Lower leg skin (tissue), 4 donors: ENCODE data around the gene CRYBG2. TPM values are rescaled to one million over a fixed set of nuclear protein-coding genes. Genes with fewer than 3 reads are reported as not detected.

Experiments used
- DNase-seq, 2 donors: peaks; one replicate each; pipeline ENCODE4 v3.0.0-alpha.2; 2019; ENCODE audit warnings: low spot score in 2 of 2
- H3K4me3 ChIP-seq: fragments of 200-600 bp; sonication (generic); 2 replicates; pipeline ENCODE4 v1.5.1; 2017; ENCODE audit warnings: mild to moderate bottlenecking, low read depth; ENCODE audit not compliant: poor library complexity, severe bottlenecking
- CTCF ChIP-seq, 3 donors: fragments of 450-650 bp; IDR thresholded peaks; one replicate each; pipeline ENCODE4 v1.5.1; 2016; ENCODE audit warnings: antibody characterized with exemption in 3 of 3, mild to moderate bottlenecking in 3 of 3, moderate library complexity in 2 of 3
- POLR2A ChIP-seq, 2 donors: fragments of 450-650 bp; IDR thresholded peaks; one replicate each; pipeline ENCODE4 v1.6.1; 2016 to 2017; ENCODE audit warnings: antibody characterized with exemption in 2 of 2, mild to moderate bottlenecking in 1 of 2, moderate library complexity in 1 of 2
- WGBS, 2 donors: methylation state at CpG; one replicate each; pipeline ENCODE4 v1.1.5; 2018; 5-methylcytosine and 5-hydroxymethylcytosine counted together
- intact Hi-C: fragments of 100-400 bp; cut with DNase I; formaldehyde crosslinking; loops from one replicate; pipeline ENCODE4 v1.15.0; 2023; ENCODE audit warnings: low total_unique reads
- total RNA-seq, 4 donors: library from RNA; depleted of rRNA; stranded (reverse); fragments of >200 nt; gene quantifications; one replicate each; pipeline ENCODE4 v1.1.0, GENCODE V29; 2016

Gene CRYBG2
- total RNA-seq, 4 donors from 2014 or later, result 52.3 to 104 (median 56.9) TPM

GRCh38 chr1:26340047-26340481 is 13.9 kb downstream of the CRYBG2 start:
- TF ChIP-seq POLR2A (IDR thresholded peaks at IDR 0.05), result no peak
- TF ChIP-seq CTCF (IDR thresholded peaks at IDR 0.05), result no peak
- no peak for DNase-seq
- no peak overlapping the region for H3K4me3 ChIP-seq
- 73 to 76% methylated on average over 4 of the region's 4 CpGs for WGBS, 2 donors
- intact Hi-C loops, result no loop called here

- no peak overlapping the region for H3K4me3 ChIP-seq
- no peak for TF ChIP-seq CTCF (IDR thresholded peaks at IDR 0.05)
- no peak for TF ChIP-seq POLR2A (IDR thresholded peaks at IDR 0.05)
- intact Hi-C loops, result no loop called here
- WGBS, 2 donors, result 93 to 95% methylated on average over 1 of the region's 1 CpG
- no peak for DNase-seq
Observed at GRCh38 chr1:26338670-26339069, 15.3 kb downstream of the CRYBG2 start.

DNA sequence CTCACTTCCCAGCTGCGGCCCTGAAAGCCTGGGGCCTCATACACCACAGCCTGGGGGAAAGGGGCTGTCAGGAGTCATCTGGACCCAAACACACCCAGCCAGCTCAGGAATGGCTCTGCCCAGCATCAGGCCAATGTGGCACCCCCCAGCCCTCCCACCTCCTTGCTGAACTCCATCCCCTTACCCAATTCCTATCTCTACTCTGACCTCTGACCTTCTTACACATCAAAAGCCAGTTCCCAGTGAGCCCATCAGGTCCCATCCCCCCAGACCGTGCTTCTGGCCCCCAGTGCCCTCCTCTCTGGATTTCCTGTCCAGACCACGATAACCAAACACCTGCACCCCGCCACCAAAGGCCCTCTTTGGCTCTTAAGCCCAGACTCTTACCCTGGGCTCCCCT is 16.3 kb downstream of the CRYBG2 start:
- 77 to 91% methylated on average over 4 of the region's 4 CpGs for WGBS, 2 donors
- TF ChIP-seq CTCF (IDR thresholded peaks at IDR 0.05) (no peak), POLR2A (IDR thresholded peaks at IDR 0.05) (no peak)
- no peak overlapping the region for H3K4me3 ChIP-seq
- no peak for DNase-seq
- intact Hi-C loops, result no loop called here

DNA sequence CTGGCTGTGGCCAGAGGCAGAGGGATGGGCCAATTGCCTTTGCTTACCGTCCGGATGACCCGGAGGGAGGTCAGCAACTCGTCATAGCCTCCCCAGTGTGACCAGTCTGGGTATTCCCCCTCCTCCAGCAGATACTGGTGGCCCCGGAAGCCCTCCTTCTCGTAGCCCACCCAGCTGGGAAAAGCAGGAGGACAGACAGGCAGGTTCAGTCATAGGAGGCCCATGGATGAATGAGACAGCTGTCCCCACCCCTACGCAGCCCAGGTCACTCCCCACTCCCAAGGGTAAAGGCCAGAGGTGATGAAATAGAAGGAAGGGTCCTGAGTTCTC is 16.8 kb downstream of the CRYBG2 start:
- TF ChIP-seq POLR2A (IDR thresholded peaks at IDR 0.05), result no peak
- TF ChIP-seq CTCF (IDR thresholded peaks at IDR 0.05), result no peak
- H3K4me3 ChIP-seq, result no peak overlapping the region
- intact Hi-C loops, result no loop called here
- DNase-seq, result no peak
- 89 to 93% methylated on average over 6 to 7 of the region's 7 CpGs for WGBS, 2 donors

GRCh38 chr1:26336477-26337205 is 17.3 kb downstream of the CRYBG2 start:
- no peak for TF ChIP-seq CTCF (IDR thresholded peaks at IDR 0.05)
- no peak for TF ChIP-seq POLR2A (IDR thresholded peaks at IDR 0.05)
- WGBS, 2 donors, result 14 to 21% methylated on average over 25 to 37 of the region's 52 CpGs
- DNase-seq, result peak; percentile 78 to 94
- no peak overlapping the region for H3K4me3 ChIP-seq
- intact Hi-C loops, result no loop called here
